Neural cell (in vitro differentiated cells): ENCODE results near the gene NALCN.

Experiments
- CTCF ChIP-seq: fragments of 450-650 bp; IDR thresholded peaks from 2 replicates; pipeline ENCODE4 v1.5.1; 2014; ENCODE audit warnings: antibody characterized with exemption, mild to moderate bottlenecking, moderate library complexity; ENCODE audit not compliant: poor library complexity, severe bottlenecking
- EZH2 ChIP-seq: fragments of 200-600, 300-800 bp; shearing (Covaris generic), sonication (generic); IDR thresholded peaks from 2 replicates; pipeline ENCODE4 v1.6.1; 2014; ENCODE audit warnings: antibody characterized with exemption, low read length, borderline replicate concordance, mild to moderate bottlenecking; ENCODE audit not compliant: insufficient read depth, poor library complexity, severe bottlenecking
- POLR2AphosphoS5 ChIP-seq: IDR thresholded peaks from 2 replicates; pipeline ENCODE4 v1.6.1; 2012
- RAD21 ChIP-seq: fragments of 450-650 bp; conservative IDR thresholded peaks from 2 replicates; pipeline ENCODE4 v1.6.1; 2014; ENCODE audit warnings: antibody characterized with exemption, mild to moderate bottlenecking, moderate library complexity
- REST ChIP-seq: IDR thresholded peaks from 2 replicates; pipeline ENCODE4 v1.6.1; 2012; ENCODE audit warnings: borderline replicate concordance
- SMC3 ChIP-seq: fragments of 450-650 bp; conservative IDR thresholded peaks from 2 replicates; pipeline ENCODE4 v1.6.1; 2014; ENCODE audit warnings: antibody characterized with exemption, mild to moderate bottlenecking, moderate library complexity; ENCODE audit not compliant: poor library complexity
- TAF1 ChIP-seq: IDR thresholded peaks from 2 replicates; pipeline ENCODE4 v1.6.1; 2012; ENCODE audit warnings: low read depth

GRCh38 chr13:101452519-101453485, 36.5 kb upstream of the NALCN start, which contains the start of gene ITGBL1:
- TF ChIP-seq CTCF (no peak), POLR2AphosphoS5 (no peak), TAF1 (no peak), SMC3 (no peak), REST (no peak), EZH2 (no peak), RAD21 (no peak)
